C1 segment of cervical spinal cord (tissue), 14 donors: ENCODE results near the gene NINJ2.

Source experiments
- DNase-seq, 14 donors: peaks; one replicate each; lab custom pipeline; 2025; lab: John Stamatoyannopoulos, UW

The NINJ2 gene

DNA sequence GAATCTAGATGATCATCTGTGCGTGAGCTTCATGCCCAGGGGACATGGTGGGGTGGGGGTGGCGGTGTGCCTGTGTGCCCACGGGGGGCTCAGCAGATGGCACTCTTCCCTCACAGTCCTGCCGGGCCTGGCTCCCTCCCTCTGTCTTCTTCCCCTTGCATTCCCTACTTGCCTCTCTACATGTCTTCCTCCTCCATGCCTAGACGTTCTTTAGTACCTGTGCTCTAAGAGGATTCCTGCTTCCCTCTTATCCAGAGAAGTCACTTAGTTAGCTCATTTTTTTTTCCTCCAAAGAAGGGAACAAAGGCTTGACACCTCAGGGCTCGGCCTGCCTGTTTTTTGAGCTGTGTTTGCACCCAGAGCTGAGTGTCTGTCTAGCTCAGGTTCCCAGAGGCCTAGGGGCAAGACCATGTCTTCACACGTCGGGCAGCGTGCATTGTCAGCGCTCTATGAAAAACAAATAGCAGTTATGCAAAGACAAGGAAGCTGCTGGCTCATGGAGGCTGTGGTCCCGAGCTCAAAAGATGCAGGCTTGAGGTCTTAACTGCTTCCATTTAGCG lies 48.8 kb downstream of the NINJ2 start:
- DNase-seq, result peak in 9 of 14 donors; percentile 13 to 52 (median 26)

- DNase-seq, result no peak
These were observed 49.2 kb downstream of the NINJ2 start for GRCh38 chr12:613996-614395.

- no peak for DNase-seq
These were observed 50.4 kb downstream of the NINJ2 start for GRCh38 chr12:612886-613285.

- DNase-seq, result no peak
These were observed 51.0 kb downstream of the NINJ2 start for GRCh38 chr12:612293-612692.

DNA sequence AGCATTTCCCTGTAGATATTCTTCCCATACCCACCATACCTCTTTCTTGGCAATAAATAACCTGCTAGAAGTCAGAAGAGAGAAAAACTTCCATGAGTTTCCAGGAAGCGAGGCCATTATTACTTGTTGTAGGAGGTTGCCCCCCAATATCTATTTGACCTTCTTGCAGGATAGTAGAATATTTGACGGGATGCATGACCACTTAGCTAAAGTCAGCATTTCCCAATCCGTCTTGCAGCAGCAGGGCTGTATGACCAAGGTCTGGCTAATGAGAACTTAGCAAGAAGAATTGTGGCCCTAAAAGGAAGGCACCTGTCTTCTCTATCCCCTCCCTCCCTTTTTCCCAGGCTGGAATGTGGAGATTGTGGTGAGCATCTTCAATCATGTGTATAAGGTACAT lies 51.5 kb downstream of the NINJ2 start:
- DNase-seq, result no peak

GRCh38 chr12:608921-609320 lies 54.3 kb downstream of the NINJ2 start:
- DNase-seq, result no peak

DNA sequence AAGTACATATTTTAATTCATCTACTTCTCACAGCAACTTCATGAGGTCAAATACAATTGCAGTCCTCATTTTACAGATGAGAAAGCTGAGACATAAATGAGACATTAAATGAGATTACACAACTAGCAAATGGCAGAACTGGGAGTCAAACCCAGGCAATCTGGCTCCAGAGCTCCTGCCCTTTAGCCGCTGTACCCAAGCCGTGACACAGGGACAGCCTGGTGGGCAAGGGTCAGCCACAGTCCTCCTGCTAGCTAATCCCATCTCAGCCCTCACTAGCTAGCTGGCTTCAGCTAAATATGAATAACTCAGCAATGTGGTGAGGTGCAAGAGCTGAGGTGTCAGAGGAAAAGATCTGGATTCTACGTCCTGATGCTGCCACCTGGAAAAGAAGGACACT lies 54.8 kb downstream of the NINJ2 start:
- DNase-seq, result no peak

DNA sequence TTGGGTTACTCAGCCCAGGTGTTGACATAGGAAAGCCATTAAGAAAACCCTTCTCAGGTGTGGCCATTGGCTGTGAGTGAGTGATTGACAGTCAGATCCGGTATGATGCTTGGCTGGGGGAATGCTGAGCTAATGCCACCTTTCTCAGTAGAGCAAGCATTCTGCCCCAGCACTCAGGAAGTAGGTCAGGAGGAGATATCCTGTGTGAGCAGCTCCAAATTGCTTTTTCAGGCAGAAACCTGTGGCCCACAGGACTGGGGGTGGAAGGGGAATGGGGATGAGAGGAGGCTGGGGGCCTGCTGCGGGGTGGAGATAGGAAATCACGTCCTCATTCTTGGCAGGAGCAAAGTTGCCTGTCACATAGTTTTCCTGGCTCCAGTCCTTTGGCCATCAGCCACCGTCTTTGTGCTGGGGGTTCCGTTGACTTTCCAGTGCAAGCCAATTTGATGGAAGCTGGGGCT lies 55.7 kb downstream of the NINJ2 start:
- peak in 1 of 14 donors; percentile 39 for DNase-seq

GRCh38 chr12:604956-605355 lies 58.3 kb downstream of the NINJ2 start:
- no peak for DNase-seq

DNA sequence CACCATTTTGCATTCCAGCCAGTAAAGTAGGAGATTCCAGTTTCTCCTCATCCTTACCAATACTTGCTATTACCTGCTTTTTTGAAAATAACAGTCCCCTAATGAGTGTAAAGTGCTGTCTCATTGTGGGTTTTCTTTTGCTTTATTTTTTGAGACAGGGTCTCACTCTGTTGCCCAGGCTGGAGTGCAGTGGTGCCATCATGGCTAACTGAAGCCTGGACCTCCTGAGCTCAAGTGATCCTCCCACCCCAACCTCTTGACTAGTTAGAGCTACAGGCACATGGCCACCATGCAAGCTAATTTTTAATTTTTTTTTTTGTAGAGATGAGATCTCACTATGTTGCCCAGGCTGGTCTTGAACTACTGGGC lies 60.6 kb downstream of the NINJ2 start:
- DNase-seq, result no peak

GRCh38 chr12:601976-602699 lies 61.1 kb downstream of the NINJ2 start:
- DNase-seq, result no peak

GRCh38 chr12:599756-600155 lies 63.5 kb downstream of the NINJ2 start:
- DNase-seq, result no peak

DNA sequence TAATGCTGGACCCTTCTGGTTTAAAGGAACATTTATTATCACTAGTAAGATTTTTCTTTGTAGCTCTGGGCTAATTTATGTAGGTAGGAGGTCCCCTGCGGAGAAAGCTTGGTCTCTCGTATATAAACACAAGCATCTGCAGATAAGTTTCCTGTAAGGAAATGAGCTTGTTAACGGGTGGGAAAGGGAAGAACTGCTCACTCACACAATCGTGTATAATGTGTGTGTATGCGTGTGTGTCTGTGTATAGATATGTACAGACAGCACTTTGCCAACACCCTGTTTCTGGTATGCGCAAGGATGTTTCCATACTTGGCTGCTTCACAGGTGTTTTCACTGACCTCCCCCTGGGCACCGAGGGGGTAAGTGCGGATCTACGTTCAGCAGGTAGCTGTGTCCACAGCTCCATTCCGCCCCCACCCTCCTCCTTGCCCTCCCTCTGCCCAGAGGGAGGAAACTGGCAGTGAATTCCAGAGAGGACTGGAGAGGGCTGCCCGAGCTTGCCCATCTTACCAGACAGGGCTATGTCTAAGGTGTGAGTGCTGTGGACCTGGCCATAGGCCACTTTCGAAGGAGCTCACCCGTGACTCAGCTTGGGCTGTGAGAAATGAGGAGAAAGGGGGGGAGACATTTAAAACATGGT lies 65.2 kb downstream of the NINJ2 start:
- DNase-seq, result no peak

- no peak for DNase-seq
These were observed 69.6 kb downstream of the NINJ2 start for GRCh38 chr12:593396-594270.

- DNase-seq, result no peak
These were observed 71.2 kb downstream of the NINJ2 start for GRCh38 chr12:592024-592505.

DNA sequence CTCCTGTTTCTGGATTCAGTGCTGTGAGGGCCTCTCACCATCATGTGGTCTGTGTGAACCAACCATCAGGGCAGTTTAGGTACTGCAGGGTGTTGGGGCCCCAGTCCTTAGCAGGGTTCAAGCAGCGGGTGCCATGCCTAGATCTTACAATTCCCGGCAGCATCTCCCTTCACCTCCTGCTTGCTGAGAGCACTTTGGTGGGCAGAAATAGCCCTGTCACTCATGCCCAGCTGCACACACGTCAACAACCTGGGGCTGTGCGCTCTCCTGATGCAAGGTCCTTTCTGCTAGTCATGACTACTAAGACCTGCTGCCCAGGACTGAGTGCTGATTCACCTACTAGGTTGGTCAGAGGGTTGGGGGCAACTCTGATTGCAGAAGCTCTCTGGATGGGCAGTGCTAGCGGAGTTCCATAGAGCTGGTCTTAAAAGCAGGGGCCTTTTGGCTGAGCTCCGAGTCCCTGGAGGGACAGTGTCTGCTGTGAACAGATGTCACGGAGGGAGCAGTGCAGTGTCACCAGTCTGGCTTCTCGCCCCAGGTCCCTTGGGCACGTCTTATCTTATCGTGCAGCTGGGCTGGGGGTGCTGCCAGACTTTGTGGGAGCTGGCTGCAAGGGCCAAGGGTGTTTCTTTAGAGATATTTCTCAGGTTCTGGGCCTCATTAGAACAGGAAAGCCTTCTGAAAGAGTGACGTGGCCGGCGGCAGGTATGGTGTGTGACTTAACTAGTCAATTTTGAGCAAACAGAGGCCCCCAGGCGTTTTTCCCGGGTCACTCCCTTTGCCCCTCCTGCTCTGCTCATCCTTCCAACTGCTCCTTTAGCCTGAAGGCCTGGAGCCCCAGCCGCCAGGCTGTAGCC lies 71.8 kb downstream of the NINJ2 start:
- no peak for DNase-seq

- no peak for DNase-seq
These were observed 73.0 kb downstream of the NINJ2 start for GRCh38 chr12:590206-590750.

- no peak for DNase-seq
These were observed 74.6 kb downstream of the NINJ2 start for GRCh38 chr12:588646-589045.

DNA sequence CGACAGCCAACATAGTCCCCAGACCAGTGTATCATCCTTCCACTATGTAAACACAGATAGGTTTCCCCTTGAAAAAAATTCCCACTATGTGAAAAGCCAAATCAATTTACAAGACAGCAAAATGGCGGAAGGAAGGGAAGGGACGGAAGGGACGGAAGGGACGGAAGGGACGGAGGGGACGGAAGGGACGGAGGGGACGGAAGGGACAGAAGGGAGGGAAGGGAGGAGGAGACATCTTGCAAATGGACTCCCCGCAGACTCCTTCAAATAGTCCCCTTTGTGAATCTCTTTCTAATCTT lies 75.3 kb downstream of the NINJ2 start:
- no peak for DNase-seq

DNA sequence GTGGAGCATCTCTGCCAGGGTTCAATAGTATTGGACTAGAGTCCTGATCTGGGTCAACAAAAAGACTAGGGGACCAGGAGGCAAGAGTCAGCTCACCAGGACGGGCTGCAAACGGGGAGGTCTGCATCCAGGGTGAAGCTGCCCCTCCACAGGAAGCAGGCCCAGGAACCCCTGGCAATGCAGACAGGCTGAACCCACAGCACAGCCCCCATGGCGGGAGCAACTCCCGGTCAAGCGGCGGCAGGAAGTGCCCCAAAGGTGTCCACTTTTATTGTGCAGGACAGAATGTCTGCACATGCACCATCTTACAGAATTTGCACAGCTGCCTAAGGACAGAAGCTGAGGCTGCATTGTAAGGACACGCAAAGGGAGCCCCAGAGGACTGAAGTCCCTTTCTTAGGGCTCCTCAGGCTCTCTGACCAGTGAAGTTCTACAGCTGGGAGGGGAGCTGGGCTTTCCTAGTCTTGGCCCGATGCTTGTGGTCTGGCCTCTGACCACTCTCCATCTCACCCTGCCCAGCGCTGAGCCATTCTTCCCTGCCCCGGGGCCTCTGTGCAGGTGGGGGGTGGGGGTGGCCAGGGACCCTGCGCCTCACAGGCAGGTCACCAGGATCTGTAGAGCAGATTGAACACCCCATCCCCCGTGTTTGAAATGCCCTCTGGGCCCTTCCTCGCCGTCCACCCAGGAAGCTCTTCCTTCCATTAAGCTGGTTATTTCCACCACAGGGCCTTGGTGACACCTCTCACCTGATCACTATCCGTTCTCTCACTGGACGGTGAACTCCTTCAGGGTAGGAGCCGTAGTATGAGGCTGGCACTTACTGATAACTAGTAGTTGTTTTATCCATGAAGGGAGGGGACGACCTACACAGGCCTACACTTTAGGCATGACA lies 75.9 kb downstream of the NINJ2 start:
- DNase-seq, result no peak
